ENCODE data around the gene TAF13.
"Not testable (repeated sequence)": the region's sequence is repeated elsewhere in the genome, so short reads cannot be mapped to it uniquely, and the experiment has no call there.

TAF13 gene

GRCh38 chr1:109045595-109045994 is 30.2 kb downstream of the TAF13 start:
- DNase-seq (ENCODE audit: low spot score): no peak

GRCh38 chr1:109041621-109042468 is 34.0 kb downstream of the TAF13 start, which contains the start of gene WDR47:
Gene WDR47 (minus strand): TSS chr1:109042102. CDS start chr1:109023512, 18,590 bp downstream.
- peak; percentile 99 for DNase-seq (ENCODE audit: low spot score)
- TF ChIP-seq CTCF (IDR thresholded peaks at IDR 0.05; ENCODE audit: extremely low read depth, missing control alignments): no peak

More at GRCh38 chr1:109045595-109045994, 30.2 kb downstream of the TAF13 start:
- TF ChIP-seq CTCF (IDR thresholded peaks at IDR 0.05; ENCODE audit: extremely low read depth, missing control alignments): no peak

- peak; percentile 54 for DNase-seq (ENCODE audit: low spot score)
These were observed 34.7 kb downstream of the TAF13 start for GRCh38 chr1:109040989-109041620.

DNA sequence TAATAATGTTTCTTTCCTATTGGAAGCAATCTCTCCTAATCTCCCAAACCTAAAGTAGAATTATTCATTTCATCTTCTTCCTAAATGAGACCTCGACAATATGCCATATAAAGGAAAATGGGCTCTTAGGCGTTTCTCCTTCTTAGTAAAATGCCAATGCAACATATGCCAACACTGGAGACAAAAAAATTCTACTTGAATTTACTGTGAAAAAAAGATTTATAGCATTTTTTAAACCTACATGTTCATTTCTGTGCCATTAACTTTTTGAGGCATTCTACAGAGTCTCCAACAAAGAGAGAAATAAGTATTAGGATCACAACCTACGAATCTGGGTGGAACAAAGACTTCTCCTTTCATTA is 35.2 kb downstream of the TAF13 start:
- TF ChIP-seq CTCF (IDR thresholded peaks at IDR 0.05; ENCODE audit: extremely low read depth, missing control alignments): no peak
- DNase-seq (ENCODE audit: low spot score): no peak

More at GRCh38 chr1:109040989-109041620, 34.7 kb downstream of the TAF13 start:
- TF ChIP-seq CTCF (IDR thresholded peaks at IDR 0.05; ENCODE audit: extremely low read depth, missing control alignments): no peak

DNA sequence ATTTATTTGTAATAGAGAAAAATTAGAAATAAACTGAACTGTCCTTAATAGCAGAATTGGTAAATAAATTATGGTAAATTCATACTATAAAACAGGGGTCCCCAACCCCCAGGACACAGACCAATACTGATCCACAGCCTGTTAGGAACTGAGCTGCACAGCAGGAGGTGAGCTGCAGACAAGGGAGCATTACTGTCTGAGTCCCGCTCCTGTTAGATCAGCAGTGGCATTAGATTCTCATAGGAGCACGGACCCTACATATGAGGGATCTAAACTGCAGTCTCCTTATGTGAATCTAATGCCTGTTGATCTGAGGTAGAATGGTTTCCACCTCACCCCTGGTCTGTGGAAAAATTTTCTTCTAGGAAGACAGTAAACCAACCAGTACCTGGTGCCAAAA is 41.4 kb downstream of the TAF13 start:
- no peak for TF ChIP-seq CTCF (IDR thresholded peaks at IDR 0.05; ENCODE audit: extremely low read depth, missing control alignments)
- DNase-seq (ENCODE audit: low spot score): no peak

DNA sequence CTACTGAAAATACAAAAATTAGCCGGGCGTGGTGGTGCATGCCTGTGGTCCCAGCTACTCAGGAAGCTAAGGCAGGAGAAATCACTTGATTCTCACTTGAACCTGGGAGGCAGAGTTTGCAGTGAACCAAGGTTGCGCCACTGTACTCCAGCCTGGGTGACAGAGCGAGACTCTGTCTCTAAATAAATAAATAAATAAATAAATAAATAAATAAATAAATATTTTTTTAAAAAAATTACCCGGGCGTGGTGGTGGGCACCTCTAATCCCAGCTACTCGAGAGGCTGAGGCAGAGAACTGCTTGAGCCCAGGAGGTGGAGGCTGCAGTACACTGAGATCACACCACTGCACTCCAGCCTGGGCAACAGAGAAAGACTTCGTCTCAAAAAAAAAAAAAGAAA is 46.3 kb downstream of the TAF13 start:
- not testable (repeated sequence) for DNase-seq (ENCODE audit: low spot score)

GRCh38 chr1:109027841-109028240 is 48.0 kb downstream of the TAF13 start:
- no peak for DNase-seq (ENCODE audit: low spot score)

More at GRCh38 chr1:109027841-109028240, 48.0 kb downstream of the TAF13 start:
- no peak for TF ChIP-seq CTCF (IDR thresholded peaks at IDR 0.05; ENCODE audit: extremely low read depth, missing control alignments)

All from GM20000 (cell line).